ENCODE results near the gene KLHDC9.

The KLHDC9 gene

DNA sequence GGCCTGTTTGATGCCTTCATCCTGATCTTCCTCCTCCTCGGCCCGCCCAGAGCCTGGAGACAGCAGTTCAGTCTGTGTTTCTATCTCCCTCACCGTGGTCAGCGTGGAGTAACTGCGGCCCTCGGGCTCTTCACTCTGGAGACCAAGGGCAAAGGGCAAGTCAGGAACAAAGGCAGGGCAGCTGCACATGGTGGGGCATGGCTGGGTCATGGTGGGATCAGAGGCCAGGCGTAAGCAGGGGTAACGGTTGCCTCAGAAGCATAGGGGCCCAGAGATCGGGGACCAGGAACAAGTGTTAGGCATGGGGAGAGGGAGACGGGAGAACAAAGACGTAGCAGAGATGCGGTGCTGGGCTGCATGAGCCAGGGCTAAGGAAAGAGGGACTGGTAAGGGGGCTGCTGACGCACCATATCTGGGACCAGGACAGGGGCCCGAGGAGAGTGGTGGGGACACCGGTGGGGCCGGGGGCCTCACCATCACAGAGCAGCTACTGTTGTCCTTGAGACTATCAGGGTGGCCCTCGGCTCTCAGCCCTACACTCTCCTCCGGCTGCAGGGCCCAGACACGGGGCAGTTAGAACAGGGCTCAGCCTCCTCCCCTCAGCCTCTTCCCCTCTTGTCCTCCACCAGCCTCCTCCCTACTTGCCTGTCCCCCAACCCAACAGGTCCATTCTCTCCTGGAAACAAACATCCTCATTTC lies 25.3 kb upstream of the KLHDC9 start:
- Histone ChIP-seq H3K4me1 (peaks cover 0 to 5% (median 0%) of the 10 kb centered on the region in 4 donors), H3K27me3 (peaks cover 0 to 6% of the 10 kb centered on the region in 2 donors), H3K9me3 (no peaks in the 10 kb centered on the region), H3K4me3 (no peak overlapping the region), H3K36me3 (peaks cover 0 to 11% (median 0%) of the 10 kb centered on the region in 3 donors), H3K27ac (no peak overlapping the region)
- intact Hi-C loops (cut with DNase I; ENCODE audit: low total_unique reads) = no loop called here
- TF ChIP-seq, protein P1, sequence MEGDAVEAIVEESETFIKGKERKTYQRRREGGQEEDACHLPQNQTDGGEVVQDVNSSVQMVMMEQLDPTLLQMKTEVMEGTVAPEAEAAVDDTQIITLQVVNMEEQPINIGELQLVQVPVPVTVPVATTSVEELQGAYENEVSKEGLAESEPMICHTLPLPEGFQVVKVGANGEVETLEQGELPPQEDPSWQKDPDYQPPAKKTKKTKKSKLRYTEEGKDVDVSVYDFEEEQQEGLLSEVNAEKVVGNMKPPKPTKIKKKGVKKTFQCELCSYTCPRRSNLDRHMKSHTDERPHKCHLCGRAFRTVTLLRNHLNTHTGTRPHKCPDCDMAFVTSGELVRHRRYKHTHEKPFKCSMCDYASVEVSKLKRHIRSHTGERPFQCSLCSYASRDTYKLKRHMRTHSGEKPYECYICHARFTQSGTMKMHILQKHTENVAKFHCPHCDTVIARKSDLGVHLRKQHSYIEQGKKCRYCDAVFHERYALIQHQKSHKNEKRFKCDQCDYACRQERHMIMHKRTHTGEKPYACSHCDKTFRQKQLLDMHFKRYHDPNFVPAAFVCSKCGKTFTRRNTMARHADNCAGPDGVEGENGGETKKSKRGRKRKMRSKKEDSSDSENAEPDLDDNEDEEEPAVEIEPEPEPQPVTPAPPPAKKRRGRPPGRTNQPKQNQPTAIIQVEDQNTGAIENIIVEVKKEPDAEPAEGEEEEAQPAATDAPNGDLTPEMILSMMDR (IDR thresholded peaks at IDR 0.05) = no peak
- DNase-seq = no peak

DNA sequence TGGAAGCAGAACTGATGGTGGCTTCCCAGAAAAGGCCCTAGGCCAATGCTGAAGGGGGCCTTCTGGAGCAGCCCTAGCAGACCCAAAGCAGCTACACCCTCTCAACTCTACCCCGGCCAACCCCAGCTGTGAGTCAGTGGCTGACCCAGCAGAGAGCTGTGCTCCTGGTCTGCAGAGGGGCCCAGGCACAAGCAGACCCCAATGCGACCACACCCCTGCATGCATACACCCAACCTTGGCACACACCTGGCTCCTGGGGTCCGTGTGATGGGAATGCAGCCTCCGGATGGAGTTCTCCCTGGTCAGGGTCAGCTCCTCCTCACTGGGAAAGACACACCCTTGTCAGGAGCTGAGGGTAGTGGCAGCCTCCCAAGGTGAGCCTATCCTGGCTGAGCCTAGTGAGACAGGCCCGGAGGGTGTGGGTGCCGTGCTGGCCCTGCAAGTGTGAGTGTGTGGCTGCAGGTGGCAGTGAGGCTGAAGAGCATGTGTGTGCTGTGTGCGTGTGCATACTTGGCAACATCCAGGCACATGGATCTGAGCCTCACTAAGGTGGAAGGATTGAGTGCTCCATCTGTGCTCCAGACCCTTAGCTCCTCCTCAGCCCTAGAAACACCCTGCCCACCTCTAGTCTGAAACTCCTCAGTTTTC lies 24.6 kb upstream of the KLHDC9 start:
- Histone ChIP-seq H3K4me3 (no peak overlapping the region), H3K27ac (no peak overlapping the region), H3K9me3 (no peaks in the 10 kb centered on the region), H3K4me1 (peaks cover 0 to 5% (median 0%) of the 10 kb centered on the region in 4 donors), H3K36me3 (peaks cover 0 to 11% (median 0%) of the 10 kb centered on the region in 3 donors), H3K27me3 (peaks cover 0 to 6% of the 10 kb centered on the region in 2 donors)
- intact Hi-C loops (cut with DNase I; ENCODE audit: low total_unique reads) = no loop called here
- no peak for DNase-seq
- TF ChIP-seq, protein P1 (IDR thresholded peaks at IDR 0.05) = no peak

DNA sequence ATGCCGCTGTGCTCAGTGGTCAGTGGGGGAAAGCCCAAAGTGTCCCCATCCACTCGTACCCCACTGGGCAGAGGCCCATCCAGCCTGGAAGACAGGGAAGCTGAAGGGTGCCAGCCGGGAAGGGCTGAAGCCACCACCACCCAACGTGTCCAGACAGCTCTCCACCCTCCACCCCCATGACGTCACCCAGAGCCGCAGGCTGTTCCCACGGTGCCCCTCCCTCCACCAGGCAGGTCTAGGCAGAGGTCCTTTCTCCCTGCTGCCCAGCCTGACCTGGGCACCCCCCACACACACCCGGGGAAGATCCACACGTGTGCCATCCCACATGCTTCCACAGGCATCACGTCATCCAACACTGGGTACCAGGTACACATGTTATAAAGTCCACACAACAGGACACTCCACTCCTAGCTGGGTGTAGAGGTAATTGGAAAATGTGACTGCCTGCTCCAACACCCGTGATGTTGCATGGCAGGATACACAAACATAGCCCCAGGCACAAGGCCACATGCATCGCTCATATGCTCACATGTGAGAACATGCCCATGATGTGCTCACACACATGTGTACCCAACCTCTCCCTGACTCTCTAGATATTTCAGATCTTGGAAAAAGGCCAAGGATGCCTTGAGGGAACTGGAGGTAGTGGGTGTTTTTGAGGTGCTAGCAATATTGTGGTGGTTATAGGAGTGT lies 23.3 kb upstream of the KLHDC9 start:
- Histone ChIP-seq H3K4me1 (peaks cover 0 to 11% (median 0%) of the 10 kb centered on the region in 4 donors), H3K36me3 (peaks cover 0 to 11% (median 0%) of the 10 kb centered on the region in 3 donors), H3K4me3 (no peak overlapping the region), H3K27ac (no peak overlapping the region), H3K27me3 (peaks cover 0 to 4% of the 10 kb centered on the region in 2 donors), H3K9me3 (no peaks in the 10 kb centered on the region)
- no peak for DNase-seq
- TF ChIP-seq, protein P1 (IDR thresholded peaks at IDR 0.05) = no peak
- intact Hi-C loops (cut with DNase I; ENCODE audit: low total_unique reads) = no loop called here

DNA sequence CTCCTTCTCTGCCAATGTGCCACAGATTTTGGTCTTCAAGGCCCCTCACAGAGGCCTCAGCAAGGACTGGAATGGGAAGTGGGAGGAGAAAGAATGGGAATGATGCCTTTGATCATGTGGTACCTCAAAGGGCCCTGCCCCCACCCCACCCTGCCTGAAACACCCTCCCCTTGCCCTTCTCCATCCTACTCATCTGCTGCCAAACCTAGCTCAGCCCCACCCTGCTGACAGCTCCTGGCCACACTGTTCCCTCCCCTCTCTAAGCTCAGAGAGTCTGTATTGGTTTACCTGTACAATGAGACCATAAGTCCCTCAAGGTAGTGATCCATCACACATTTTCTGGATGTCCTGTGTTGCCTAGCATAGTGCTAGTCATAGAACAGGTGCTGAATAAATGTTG lies 21.8 kb upstream of the KLHDC9 start:
- no peak for DNase-seq
- Histone ChIP-seq H3K36me3 (peaks cover 0 to 11% (median 0%) of the 10 kb centered on the region in 3 donors), H3K27me3 (peaks cover 0 to 4% of the 10 kb centered on the region in 2 donors), H3K9me3 (no peaks in the 10 kb centered on the region), H3K4me1 (peaks cover 0 to 11% (median 0%) of the 10 kb centered on the region in 4 donors), H3K4me3 (no peak overlapping the region), H3K27ac (no peak overlapping the region)
- intact Hi-C loops (cut with DNase I; ENCODE audit: low total_unique reads) = no loop called here
- TF ChIP-seq, protein P1 (IDR thresholded peaks at IDR 0.05) = no peak

DNA sequence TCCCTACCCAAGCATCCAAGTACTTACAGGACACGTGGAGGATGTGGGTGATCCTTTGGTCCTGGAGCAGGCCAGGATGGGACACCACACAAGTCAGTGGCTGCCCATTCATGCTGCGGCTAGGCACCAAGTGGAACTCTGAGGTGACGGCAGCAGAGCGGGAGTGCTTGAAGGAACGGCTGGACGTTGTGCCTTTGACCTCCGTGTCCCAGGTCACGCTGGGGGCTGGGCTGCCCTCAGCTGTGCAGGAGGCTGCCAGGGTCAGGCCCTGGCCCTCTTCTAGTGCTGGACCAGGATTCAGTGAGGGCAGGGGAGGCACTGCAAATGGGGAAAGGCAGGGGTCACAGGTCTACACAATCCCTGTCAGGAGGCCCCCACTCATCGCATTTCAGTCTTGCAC lies 20.7 kb upstream of the KLHDC9 start:
- TF ChIP-seq, protein P1 (IDR thresholded peaks at IDR 0.05) = no peak
- DNase-seq = no peak
- no peak overlapping the region for H3K27ac ChIP-seq

More for the DNA sequence above, 20.7 kb upstream of the KLHDC9 start:
- no peak overlapping the region for H3K4me3 ChIP-seq
- intact Hi-C loops (cut with DNase I; ENCODE audit: low total_unique reads) = no loop called here
- H3K36me3 ChIP-seq = peaks cover 0 to 7% (median 0%) of the 10 kb centered on the region in 3 donors
- peaks cover 0 to 4% of the 10 kb centered on the region in 2 donors for H3K27me3 ChIP-seq
- peaks cover 0 to 11% (median 0%) of the 10 kb centered on the region in 4 donors for H3K4me1 ChIP-seq
- H3K9me3 ChIP-seq = no peaks in the 10 kb centered on the region
